ENCODE results near the gene FMNL2.

FMNL2 gene

DNA sequence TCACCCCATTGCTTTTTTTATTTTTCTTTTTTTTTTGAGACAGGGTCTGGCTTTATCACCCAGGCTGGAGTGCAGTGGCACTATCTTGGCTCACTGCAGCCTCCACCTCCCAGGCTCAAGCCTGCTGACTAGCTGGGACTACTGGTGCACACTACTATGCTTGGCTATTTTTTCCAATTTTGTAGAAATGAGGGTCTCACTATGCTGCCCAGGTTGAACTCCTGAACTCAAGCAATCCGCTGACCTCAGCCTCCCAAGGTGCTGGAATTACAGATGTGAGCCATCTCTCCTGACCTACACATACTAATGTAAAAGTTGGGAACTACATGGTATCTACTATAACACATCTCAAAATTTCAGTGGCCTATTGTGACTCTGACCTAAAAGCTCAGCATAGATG lies 101.2 kb downstream of the FMNL2 start:
- TF ChIP-seq, protein P1, sequence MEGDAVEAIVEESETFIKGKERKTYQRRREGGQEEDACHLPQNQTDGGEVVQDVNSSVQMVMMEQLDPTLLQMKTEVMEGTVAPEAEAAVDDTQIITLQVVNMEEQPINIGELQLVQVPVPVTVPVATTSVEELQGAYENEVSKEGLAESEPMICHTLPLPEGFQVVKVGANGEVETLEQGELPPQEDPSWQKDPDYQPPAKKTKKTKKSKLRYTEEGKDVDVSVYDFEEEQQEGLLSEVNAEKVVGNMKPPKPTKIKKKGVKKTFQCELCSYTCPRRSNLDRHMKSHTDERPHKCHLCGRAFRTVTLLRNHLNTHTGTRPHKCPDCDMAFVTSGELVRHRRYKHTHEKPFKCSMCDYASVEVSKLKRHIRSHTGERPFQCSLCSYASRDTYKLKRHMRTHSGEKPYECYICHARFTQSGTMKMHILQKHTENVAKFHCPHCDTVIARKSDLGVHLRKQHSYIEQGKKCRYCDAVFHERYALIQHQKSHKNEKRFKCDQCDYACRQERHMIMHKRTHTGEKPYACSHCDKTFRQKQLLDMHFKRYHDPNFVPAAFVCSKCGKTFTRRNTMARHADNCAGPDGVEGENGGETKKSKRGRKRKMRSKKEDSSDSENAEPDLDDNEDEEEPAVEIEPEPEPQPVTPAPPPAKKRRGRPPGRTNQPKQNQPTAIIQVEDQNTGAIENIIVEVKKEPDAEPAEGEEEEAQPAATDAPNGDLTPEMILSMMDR (IDR thresholded peaks at IDR 0.05; ENCODE audit: low read length): no peak
- no peak for TF ChIP-seq EZH2 (IDR thresholded peaks at IDR 0.05; ENCODE audit: borderline replicate concordance, low read length)
- no peak overlapping the region for H3K27ac ChIP-seq (ENCODE audit: low read depth, low read length, poor library complexity, severe bottlenecking)
- H3K36me3 ChIP-seq (ENCODE audit: insufficient read depth, low read length): no peaks in the 10 kb centered on the region
- H2AFZ ChIP-seq (ENCODE audit: low read length): no peak overlapping the region
- H3K9ac ChIP-seq (ENCODE audit: low read length): no peak overlapping the region
- H4K20me1 ChIP-seq (ENCODE audit: insufficient read depth, low read length): no peaks in the 10 kb centered on the region
- H3K9me2 ChIP-seq (ENCODE audit: low read depth, low read length): no peaks in the 10 kb centered on the region
- no peaks in the 10 kb centered on the region for H3K79me2 ChIP-seq (ENCODE audit: insufficient read depth, low read length)
- H3K4me3 ChIP-seq (ENCODE audit: low read depth, low read length, poor library complexity, severe bottlenecking): no peak overlapping the region
- no peak overlapping the region for H3K4me2 ChIP-seq (ENCODE audit: low read length)
- no peaks in the 10 kb centered on the region for H3F3A ChIP-seq (ENCODE audit: insufficient read depth, low read length)
- H3K9me3 ChIP-seq (ENCODE audit: low read length): no peaks in the 10 kb centered on the region
- no peaks in the 10 kb centered on the region for H3K4me1 ChIP-seq (ENCODE audit: insufficient read depth, low read length, severe bottlenecking)
- no peaks in the 10 kb centered on the region for H3K27me3 ChIP-seq (ENCODE audit: insufficient read depth, low read length)

DNA sequence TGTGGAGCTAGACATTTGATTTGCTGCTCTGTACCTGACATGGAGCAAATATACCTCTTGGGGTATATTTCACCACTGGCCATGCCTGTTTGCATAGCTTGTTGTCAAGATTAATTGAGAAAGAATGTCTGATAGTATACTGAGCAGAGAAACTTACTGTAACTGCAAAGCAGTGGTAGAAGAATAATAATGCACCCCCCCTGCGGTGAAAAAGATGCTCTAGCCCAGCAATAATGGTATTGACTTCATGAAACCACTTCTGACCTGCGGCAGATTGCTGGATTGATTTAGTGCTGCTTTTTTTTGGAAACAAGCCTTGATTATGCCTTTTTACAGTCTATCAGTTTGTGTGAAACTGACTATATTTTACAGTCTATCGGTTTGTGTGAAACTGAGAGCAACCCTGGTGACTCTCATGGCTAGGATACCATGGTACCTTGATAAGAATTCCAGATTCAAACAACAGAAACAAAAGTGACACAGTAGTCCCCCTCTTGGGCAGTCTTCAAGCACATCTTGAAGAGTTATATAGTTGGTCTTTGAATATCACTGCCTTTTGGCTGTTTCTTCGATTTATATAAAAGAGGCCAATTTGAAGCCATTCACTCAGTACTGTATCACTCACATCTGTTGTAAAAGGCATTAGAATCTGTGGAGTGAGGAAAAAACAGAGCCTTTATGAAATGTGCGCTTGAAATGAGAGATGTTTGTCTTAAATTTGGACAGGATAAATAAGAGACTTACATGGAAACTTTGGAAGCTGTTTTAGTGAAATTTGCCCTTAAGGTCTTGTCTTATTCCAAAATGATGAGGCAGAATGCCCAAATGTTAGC lies 102.5 kb downstream of the FMNL2 start:
- Histone ChIP-seq H3K4me3 (ENCODE audit: low read depth, low read length, poor library complexity, severe bottlenecking) (no peak overlapping the region), H3K27me3 (ENCODE audit: insufficient read depth, low read length) (no peaks in the 10 kb centered on the region), H3K9ac (ENCODE audit: low read length) (no peak overlapping the region), H3K4me2 (ENCODE audit: low read length) (no peak overlapping the region), H4K20me1 (ENCODE audit: insufficient read depth, low read length) (no peaks in the 10 kb centered on the region), H2AFZ (ENCODE audit: low read length) (no peak overlapping the region), H3K79me2 (ENCODE audit: insufficient read depth, low read length) (no peaks in the 10 kb centered on the region), H3K36me3 (ENCODE audit: insufficient read depth, low read length) (no peaks in the 10 kb centered on the region), H3K9me2 (ENCODE audit: low read depth, low read length) (no peaks in the 10 kb centered on the region), H3K4me1 (ENCODE audit: insufficient read depth, low read length, severe bottlenecking) (no peaks in the 10 kb centered on the region), H3K27ac (ENCODE audit: low read depth, low read length, poor library complexity, severe bottlenecking) (no peak overlapping the region), H3K9me3 (ENCODE audit: low read length) (no peaks in the 10 kb centered on the region), H3F3A (ENCODE audit: insufficient read depth, low read length) (no peaks in the 10 kb centered on the region)
- TF ChIP-seq, protein P1 (IDR thresholded peaks at IDR 0.05; ENCODE audit: low read length): no peak
- no peak for TF ChIP-seq EZH2 (IDR thresholded peaks at IDR 0.05; ENCODE audit: borderline replicate concordance, low read length)

DNA sequence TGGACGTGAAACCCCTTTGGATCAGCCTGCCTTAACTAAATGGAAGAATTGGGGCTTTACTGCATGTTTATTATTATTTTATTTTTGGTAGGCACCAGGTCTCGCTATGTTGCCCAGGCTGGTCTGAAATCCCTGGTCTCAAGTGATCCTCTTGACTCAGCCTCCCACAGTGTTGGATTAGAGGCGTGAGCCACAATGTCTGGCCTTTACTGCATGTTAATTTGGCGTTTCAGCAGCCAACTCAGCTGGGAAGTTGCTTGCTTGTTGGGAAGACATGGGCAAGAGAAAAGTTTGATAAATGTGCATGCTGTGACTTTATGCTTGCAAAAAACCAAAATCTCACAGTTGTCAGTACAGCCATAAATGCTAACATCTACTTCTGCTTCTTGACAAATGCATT lies 105.1 kb downstream of the FMNL2 start:
- Histone ChIP-seq H3K4me1 (ENCODE audit: insufficient read depth, low read length, severe bottlenecking) (no peaks in the 10 kb centered on the region), H4K20me1 (ENCODE audit: insufficient read depth, low read length) (no peaks in the 10 kb centered on the region)

More for the DNA sequence above, 105.1 kb downstream of the FMNL2 start:
- TF ChIP-seq, protein P1 (IDR thresholded peaks at IDR 0.05; ENCODE audit: low read length): no peak
- no peak for TF ChIP-seq EZH2 (IDR thresholded peaks at IDR 0.05; ENCODE audit: borderline replicate concordance, low read length)
- Histone ChIP-seq H3K36me3 (ENCODE audit: insufficient read depth, low read length) (no peaks in the 10 kb centered on the region), H3F3A (ENCODE audit: insufficient read depth, low read length) (no peaks in the 10 kb centered on the region), H3K9me3 (ENCODE audit: low read length) (no peaks in the 10 kb centered on the region), H3K4me3 (ENCODE audit: low read depth, low read length, poor library complexity, severe bottlenecking) (no peak overlapping the region), H3K79me2 (ENCODE audit: insufficient read depth, low read length) (no peaks in the 10 kb centered on the region), H3K4me2 (ENCODE audit: low read length) (no peak overlapping the region), H3K27me3 (ENCODE audit: insufficient read depth, low read length) (no peaks in the 10 kb centered on the region), H3K9ac (ENCODE audit: low read length) (no peak overlapping the region), H3K27ac (ENCODE audit: low read depth, low read length, poor library complexity, severe bottlenecking) (no peak overlapping the region), H2AFZ (ENCODE audit: low read length) (no peak overlapping the region), H3K9me2 (ENCODE audit: low read depth, low read length) (no peaks in the 10 kb centered on the region)
